SK-N-MC (cell line): Measurements from ENCODE around the gene MRPL12.

Source experiments
- EZH2 ChIP-seq: fragments of 200-600 bp; sonication (generic); IDR thresholded peaks from one replicate; pipeline ENCODE4 v1.6.1; 2017; ENCODE audit warnings: antibody characterized with exemption
- FOXP2 ChIP-seq: optimal IDR thresholded peaks from 2 replicates; pipeline ENCODE3; 2011; ENCODE audit warnings: mild to moderate bottlenecking, moderate library complexity; ENCODE audit not compliant: insufficient read depth; ENCODE audit errors: extremely low read length, control extremely low read depth
- POLR2AphosphoS5 ChIP-seq: IDR thresholded peaks from 2 replicates; pipeline ENCODE4 v1.6.1; 2012; ENCODE audit warnings: mild to moderate bottlenecking, low read depth, low read length, borderline replicate concordance

DNA sequence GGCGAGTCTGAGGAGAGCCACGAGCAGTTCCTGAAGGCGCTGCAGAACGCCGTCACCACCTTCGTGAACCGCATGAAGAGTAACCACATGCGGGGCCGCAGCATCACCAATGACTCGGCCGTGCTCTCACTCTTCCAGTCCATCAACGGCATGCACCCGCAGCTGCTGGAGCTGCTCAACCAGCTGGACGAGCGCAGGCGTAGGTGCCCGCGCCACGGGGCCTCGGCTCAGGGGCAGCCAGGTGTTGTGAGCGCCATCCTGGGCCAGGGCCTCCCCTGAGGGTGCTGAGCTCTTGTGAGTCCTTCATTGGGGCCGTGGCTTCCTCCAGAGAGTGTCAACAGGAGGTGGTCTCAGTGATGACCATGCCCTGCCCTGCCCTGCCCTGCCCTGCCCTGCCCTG is 7.4 kb upstream of the MRPL12 start:
- no peak for TF ChIP-seq EZH2
- TF ChIP-seq POLR2AphosphoS5, result no peak
- no peak for TF ChIP-seq FOXP2
